ENCODE data around the gene PRKAB1. TPM values are rescaled to one million over a fixed set of nuclear protein-coding genes. Genes with fewer than 3 reads are reported as not detected.

PRKAB1 gene
- total RNA-seq, 1 experiment from 2014 or later, result 32.3 TPM

DNA sequence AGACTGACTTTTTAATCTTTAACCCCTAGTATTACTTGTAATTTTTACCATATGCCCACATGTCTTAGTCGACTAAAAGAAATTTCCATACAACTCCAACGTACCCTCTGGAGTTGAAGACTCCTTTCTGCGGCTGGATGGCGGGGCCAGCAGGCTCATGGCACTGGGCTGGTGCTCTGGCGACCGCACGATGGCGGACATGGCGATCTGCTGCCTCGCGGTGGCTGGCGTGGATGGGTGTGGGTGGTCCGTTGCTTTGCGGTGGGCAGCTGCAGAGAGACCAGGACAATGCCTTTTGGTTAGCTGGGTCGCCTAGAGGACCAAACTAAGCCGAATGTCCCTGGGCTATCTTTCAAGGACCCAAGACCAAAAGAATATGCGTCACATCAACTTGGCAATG, 50.2 kb downstream of the PRKAB1 start:
- Mint-ChIP-seq H3K4me3 (no peak overlapping the region), H3K9me3 (no peaks in the 10 kb centered on the region), H3K27ac (no peak overlapping the region), H3K36me3 (peaks cover 61% of the 10 kb centered on the region), H3K4me1 (no peaks in the 10 kb centered on the region), H3K27me3 (ENCODE audit: low read depth) (no peaks in the 10 kb centered on the region)
- ATAC-seq (no peak), DNase-seq (ENCODE audit: low spot score) (no peak)
- no peak for TF ChIP-seq FOXK1 (CRISPR knock-in tag; IDR thresholded peaks at IDR 0.05)
- TF ChIP-seq ATF1 (CRISPR knock-in tag; IDR thresholded peaks at IDR 0.05), result no peak
- CTCF ChIA-PET, result interaction anchor here (1.3 kb wide), 1 partner anchor 63 kb away, joined by 4 read pairs; no protein-coding TSS in a partner anchor
- POLR2A ChIA-PET, result no interaction called here

DNA sequence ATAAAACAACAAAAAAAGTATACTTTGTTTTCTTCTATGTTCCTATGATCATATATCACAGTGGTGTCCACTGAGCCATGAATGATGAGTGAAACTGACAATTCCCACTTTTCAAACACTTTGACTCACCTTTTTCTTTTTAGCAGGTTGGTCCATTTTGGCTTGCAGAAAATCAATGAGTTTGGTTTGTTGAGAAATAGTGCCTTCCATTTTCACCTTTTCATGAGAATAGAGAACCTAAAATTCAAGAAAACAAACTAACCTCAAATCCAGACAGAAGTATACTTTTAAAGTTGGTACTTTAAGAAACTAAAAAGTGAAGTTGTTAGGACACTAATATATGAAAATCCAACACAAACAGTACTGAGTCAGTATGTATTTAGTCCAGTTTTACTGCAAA, 52.4 kb downstream of the PRKAB1 start:
- ChIA-PET POLR2A (no interaction called here), CTCF (no interaction called here)
- H3K9me3 Mint-ChIP-seq, result no peaks in the 10 kb centered on the region
- H3K4me1 Mint-ChIP-seq, result no peaks in the 10 kb centered on the region
- DNase-seq (ENCODE audit: low spot score) (no peak), ATAC-seq (no peak)
- H3K4me3 Mint-ChIP-seq, result no peak overlapping the region
- peaks cover 42% of the 10 kb centered on the region for H3K36me3 Mint-ChIP-seq
- no peak overlapping the region for H3K27ac Mint-ChIP-seq
- TF ChIP-seq, protein P1, sequence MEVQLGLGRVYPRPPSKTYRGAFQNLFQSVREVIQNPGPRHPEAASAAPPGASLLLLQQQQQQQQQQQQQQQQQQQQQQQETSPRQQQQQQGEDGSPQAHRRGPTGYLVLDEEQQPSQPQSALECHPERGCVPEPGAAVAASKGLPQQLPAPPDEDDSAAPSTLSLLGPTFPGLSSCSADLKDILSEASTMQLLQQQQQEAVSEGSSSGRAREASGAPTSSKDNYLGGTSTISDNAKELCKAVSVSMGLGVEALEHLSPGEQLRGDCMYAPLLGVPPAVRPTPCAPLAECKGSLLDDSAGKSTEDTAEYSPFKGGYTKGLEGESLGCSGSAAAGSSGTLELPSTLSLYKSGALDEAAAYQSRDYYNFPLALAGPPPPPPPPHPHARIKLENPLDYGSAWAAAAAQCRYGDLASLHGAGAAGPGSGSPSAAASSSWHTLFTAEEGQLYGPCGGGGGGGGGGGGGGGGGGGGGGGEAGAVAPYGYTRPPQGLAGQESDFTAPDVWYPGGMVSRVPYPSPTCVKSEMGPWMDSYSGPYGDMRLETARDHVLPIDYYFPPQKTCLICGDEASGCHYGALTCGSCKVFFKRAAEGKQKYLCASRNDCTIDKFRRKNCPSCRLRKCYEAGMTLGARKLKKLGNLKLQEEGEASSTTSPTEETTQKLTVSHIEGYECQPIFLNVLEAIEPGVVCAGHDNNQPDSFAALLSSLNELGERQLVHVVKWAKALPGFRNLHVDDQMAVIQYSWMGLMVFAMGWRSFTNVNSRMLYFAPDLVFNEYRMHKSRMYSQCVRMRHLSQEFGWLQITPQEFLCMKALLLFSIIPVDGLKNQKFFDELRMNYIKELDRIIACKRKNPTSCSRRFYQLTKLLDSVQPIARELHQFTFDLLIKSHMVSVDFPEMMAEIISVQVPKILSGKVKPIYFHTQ (CRISPR knock-in tag; IDR thresholded peaks at IDR 0.05), result no peak
- TF ChIP-seq, protein P2, sequence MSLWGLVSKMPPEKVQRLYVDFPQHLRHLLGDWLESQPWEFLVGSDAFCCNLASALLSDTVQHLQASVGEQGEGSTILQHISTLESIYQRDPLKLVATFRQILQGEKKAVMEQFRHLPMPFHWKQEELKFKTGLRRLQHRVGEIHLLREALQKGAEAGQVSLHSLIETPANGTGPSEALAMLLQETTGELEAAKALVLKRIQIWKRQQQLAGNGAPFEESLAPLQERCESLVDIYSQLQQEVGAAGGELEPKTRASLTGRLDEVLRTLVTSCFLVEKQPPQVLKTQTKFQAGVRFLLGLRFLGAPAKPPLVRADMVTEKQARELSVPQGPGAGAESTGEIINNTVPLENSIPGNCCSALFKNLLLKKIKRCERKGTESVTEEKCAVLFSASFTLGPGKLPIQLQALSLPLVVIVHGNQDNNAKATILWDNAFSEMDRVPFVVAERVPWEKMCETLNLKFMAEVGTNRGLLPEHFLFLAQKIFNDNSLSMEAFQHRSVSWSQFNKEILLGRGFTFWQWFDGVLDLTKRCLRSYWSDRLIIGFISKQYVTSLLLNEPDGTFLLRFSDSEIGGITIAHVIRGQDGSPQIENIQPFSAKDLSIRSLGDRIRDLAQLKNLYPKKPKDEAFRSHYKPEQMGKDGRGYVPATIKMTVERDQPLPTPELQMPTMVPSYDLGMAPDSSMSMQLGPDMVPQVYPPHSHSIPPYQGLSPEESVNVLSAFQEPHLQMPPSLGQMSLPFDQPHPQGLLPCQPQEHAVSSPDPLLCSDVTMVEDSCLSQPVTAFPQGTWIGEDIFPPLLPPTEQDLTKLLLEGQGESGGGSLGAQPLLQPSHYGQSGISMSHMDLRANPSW (CRISPR knock-in tag; conservative IDR thresholded peaks at IDR 0.05; ENCODE audit: low read depth), result no peak
- no peak for TF ChIP-seq JUN (CRISPR knock-in tag; IDR thresholded peaks at IDR 0.05)
- TF ChIP-seq, protein P3, sequence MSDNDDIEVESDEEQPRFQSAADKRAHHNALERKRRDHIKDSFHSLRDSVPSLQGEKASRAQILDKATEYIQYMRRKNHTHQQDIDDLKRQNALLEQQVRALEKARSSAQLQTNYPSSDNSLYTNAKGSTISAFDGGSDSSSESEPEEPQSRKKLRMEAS (CRISPR knock-in tag; IDR thresholded peaks at IDR 0.05), result no peak
- TF ChIP-seq SOX15 (CRISPR knock-in tag; IDR thresholded peaks at IDR 0.05), result no peak
- TF ChIP-seq IRF2 (CRISPR knock-in tag; IDR thresholded peaks at IDR 0.05; ENCODE audit: borderline replicate concordance, low read depth), result no peak
- TF ChIP-seq ZNF317 (CRISPR knock-in tag; IDR thresholded peaks at IDR 0.05; ENCODE audit: borderline replicate concordance, low read depth), result no peak
- no peak for TF ChIP-seq TEAD4 (CRISPR knock-in tag; IDR thresholded peaks at IDR 0.05)
- TF ChIP-seq, protein P4, sequence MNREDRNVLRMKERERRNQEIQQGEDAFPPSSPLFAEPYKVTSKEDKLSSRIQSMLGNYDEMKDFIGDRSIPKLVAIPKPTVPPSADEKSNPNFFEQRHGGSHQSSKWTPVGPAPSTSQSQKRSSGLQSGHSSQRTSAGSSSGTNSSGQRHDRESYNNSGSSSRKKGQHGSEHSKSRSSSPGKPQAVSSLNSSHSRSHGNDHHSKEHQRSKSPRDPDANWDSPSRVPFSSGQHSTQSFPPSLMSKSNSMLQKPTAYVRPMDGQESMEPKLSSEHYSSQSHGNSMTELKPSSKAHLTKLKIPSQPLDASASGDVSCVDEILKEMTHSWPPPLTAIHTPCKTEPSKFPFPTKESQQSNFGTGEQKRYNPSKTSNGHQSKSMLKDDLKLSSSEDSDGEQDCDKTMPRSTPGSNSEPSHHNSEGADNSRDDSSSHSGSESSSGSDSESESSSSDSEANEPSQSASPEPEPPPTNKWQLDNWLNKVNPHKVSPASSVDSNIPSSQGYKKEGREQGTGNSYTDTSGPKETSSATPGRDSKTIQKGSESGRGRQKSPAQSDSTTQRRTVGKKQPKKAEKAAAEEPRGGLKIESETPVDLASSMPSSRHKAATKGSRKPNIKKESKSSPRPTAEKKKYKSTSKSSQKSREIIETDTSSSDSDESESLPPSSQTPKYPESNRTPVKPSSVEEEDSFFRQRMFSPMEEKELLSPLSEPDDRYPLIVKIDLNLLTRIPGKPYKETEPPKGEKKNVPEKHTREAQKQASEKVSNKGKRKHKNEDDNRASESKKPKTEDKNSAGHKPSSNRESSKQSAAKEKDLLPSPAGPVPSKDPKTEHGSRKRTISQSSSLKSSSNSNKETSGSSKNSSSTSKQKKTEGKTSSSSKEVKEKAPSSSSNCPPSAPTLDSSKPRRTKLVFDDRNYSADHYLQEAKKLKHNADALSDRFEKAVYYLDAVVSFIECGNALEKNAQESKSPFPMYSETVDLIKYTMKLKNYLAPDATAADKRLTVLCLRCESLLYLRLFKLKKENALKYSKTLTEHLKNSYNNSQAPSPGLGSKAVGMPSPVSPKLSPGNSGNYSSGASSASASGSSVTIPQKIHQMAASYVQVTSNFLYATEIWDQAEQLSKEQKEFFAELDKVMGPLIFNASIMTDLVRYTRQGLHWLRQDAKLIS (CRISPR knock-in tag; IDR thresholded peaks at IDR 0.05; ENCODE audit: borderline replicate concordance), result no peak
- TF ChIP-seq SP1 (CRISPR knock-in tag; conservative IDR thresholded peaks at IDR 0.05), result no peak
- no peak for TF ChIP-seq ZBTB21 (CRISPR knock-in tag; IDR thresholded peaks at IDR 0.05; ENCODE audit: borderline replicate concordance)
- H3K27me3 Mint-ChIP-seq (ENCODE audit: low read depth), result no peaks in the 10 kb centered on the region

DNA sequence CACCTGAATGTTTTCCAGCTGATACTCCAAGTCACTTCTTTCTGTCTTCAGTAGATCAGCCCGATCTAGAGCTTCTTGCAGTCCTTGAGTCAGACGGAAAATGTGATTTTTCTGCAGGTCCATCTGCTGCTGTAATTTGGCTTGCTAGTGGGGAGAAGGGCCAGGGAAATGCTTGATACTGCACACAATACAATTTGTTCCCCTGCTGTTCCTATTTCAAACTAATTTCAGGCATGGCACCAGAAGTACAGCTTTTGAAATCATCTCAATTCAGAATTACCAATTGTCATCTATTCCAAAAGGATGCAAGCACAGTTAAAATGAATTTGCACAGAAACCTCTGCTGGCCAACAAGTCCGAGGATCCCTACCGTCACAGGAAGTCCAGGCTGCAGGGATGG, 53.4 kb downstream of the PRKAB1 start:
- Mint-ChIP-seq H3K36me3 (peaks cover 36% of the 10 kb centered on the region), H3K4me3 (no peak overlapping the region), H3K9me3 (no peaks in the 10 kb centered on the region), H3K4me1 (no peaks in the 10 kb centered on the region), H3K27me3 (ENCODE audit: low read depth) (no peaks in the 10 kb centered on the region), H3K27ac (no peak overlapping the region)
- CTCF ChIA-PET, result no interaction called here
- POLR2A ChIA-PET, result no interaction called here
- ATAC-seq, result no peak
- DNase-seq (ENCODE audit: low spot score), result no peak
- no peak for TF ChIP-seq GABPB1 (CRISPR knock-in tag; IDR thresholded peaks at IDR 0.05)
- TF ChIP-seq, protein P4 (CRISPR knock-in tag; IDR thresholded peaks at IDR 0.05; ENCODE audit: borderline replicate concordance), result no peak
- TF ChIP-seq NR2C2 (CRISPR knock-in tag; IDR thresholded peaks at IDR 0.05), result no peak
- TF ChIP-seq, protein P3 (CRISPR knock-in tag; IDR thresholded peaks at IDR 0.05), result no peak
- TF ChIP-seq EMX1 (CRISPR knock-in tag; IDR thresholded peaks at IDR 0.05), result no peak
- TF ChIP-seq, protein P5, sequence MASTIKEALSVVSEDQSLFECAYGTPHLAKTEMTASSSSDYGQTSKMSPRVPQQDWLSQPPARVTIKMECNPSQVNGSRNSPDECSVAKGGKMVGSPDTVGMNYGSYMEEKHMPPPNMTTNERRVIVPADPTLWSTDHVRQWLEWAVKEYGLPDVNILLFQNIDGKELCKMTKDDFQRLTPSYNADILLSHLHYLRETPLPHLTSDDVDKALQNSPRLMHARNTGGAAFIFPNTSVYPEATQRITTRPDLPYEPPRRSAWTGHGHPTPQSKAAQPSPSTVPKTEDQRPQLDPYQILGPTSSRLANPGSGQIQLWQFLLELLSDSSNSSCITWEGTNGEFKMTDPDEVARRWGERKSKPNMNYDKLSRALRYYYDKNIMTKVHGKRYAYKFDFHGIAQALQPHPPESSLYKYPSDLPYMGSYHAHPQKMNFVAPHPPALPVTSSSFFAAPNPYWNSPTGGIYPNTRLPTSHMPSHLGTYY (CRISPR knock-in tag; IDR thresholded peaks at IDR 0.05), result no peak
